Measurements from ENCODE around the gene SECISBP2.
"Not testable (repeated sequence)": the region's sequence is repeated elsewhere in the genome, so short reads cannot be mapped to it uniquely, and the experiment has no call there.

The SECISBP2 gene, protein sequence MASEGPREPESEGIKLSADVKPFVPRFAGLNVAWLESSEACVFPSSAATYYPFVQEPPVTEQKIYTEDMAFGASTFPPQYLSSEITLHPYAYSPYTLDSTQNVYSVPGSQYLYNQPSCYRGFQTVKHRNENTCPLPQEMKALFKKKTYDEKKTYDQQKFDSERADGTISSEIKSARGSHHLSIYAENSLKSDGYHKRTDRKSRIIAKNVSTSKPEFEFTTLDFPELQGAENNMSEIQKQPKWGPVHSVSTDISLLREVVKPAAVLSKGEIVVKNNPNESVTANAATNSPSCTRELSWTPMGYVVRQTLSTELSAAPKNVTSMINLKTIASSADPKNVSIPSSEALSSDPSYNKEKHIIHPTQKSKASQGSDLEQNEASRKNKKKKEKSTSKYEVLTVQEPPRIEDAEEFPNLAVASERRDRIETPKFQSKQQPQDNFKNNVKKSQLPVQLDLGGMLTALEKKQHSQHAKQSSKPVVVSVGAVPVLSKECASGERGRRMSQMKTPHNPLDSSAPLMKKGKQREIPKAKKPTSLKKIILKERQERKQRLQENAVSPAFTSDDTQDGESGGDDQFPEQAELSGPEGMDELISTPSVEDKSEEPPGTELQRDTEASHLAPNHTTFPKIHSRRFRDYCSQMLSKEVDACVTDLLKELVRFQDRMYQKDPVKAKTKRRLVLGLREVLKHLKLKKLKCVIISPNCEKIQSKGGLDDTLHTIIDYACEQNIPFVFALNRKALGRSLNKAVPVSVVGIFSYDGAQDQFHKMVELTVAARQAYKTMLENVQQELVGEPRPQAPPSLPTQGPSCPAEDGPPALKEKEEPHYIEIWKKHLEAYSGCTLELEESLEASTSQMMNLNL

GRCh38 chr9:89318123-89319014 lies at the start of gene SECISBP2:
Gene SECISBP2 (plus strand): TSS chr9:89318500. CDS start chr9:89318577, 77 bp downstream.
- H3K4me3 ChIP-seq (ENCODE audit: low read depth, low read length) = peak within 1 kb of the TSS; percentile 86
- DNase-seq (ENCODE audit: low read depth) = peak; percentile 97
- TF ChIP-seq POLR2A (IDR thresholded peaks at IDR 0.05; ENCODE audit: extremely low read depth, insufficient read length) = peak; percentile 86
- TF ChIP-seq MYC (IDR thresholded peaks at IDR 0.05; ENCODE audit: low read depth, low read length) = peak; percentile 99
- peak; percentile 74 for TF ChIP-seq CTCF (IDR thresholded peaks at IDR 0.05; ENCODE audit: low read depth, low read length)
- TF ChIP-seq MAX (IDR thresholded peaks at IDR 0.05; ENCODE audit: low read depth, low read length) = peak; percentile 97

DNA sequence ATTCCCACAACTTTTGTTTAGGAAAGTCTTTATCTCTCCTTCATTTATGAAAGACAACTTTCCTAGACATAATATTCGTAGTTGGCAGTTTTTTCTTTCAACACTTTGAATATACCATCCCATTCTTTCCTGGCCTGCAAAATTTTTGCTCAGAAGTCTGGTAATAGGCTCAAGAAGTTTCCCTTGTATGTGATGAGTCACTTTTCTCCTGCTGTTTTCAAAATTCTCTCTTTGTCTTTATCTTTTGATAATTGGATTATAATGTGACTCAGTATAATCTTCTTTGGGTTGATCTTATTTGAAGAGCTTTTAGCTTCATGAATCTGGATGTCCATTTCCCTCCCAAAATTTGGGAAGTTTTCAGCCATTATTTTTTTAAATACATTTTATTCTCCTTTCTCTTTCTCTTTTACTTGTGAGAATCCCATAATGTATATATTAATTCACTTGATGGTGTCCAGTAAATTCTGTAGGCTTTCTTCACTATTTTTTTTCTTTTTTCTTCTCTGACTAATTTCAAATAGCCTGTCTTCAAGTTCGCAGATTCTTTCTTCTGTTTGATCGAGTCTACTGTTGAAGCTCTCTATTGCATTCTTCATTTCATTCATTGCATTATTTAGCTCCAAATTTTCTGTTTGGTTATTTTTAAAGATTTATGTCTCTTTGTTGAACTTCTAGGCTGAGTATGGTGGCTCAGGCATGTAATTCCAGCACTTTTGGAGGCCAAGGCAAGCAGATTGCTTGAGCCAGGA lies 44.6 kb upstream of the SECISBP2 start:
- no peak for DNase-seq (ENCODE audit: low read depth)
- no peak overlapping the region for H3K4me3 ChIP-seq (ENCODE audit: low read depth, low read length)
- TF ChIP-seq MAX (IDR thresholded peaks at IDR 0.05; ENCODE audit: low read depth, low read length) = no peak
- no peak for TF ChIP-seq CTCF (IDR thresholded peaks at IDR 0.05; ENCODE audit: low read depth, low read length)
- TF ChIP-seq POLR2A (IDR thresholded peaks at IDR 0.05; ENCODE audit: extremely low read depth, insufficient read length) = no peak
- no peak for TF ChIP-seq MYC (IDR thresholded peaks at IDR 0.05; ENCODE audit: low read depth, low read length)

DNA sequence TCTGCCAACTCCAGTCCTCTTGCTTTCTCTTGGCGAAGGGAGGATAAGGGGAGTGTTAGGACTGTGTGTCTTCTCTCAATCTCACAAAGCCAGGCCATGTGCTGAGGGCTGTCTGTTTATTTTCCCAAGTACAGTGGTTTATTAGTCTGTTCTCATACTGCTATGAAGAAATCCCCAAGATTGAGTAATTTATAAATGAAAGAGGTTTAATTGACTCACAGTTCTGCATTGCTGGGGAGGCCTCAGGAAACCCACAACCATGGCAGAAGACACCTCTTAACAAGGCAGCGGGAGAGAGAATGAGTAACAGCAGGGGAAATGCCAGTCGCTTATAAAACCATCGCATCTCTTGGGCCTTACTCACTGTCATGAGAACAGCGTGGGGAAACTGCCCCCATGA lies 43.5 kb upstream of the SECISBP2 start:
- peak; percentile 68 for DNase-seq (ENCODE audit: low read depth)
- no peak for TF ChIP-seq MAX (IDR thresholded peaks at IDR 0.05; ENCODE audit: low read depth, low read length)
- no peak for TF ChIP-seq MYC (IDR thresholded peaks at IDR 0.05; ENCODE audit: low read depth, low read length)
- no peak for TF ChIP-seq POLR2A (IDR thresholded peaks at IDR 0.05; ENCODE audit: extremely low read depth, insufficient read length)
- TF ChIP-seq CTCF (IDR thresholded peaks at IDR 0.05; ENCODE audit: low read depth, low read length) = no peak
- no peak overlapping the region for H3K4me3 ChIP-seq (ENCODE audit: low read depth, low read length)

GRCh38 chr9:89276040-89276439 lies 42.3 kb upstream of the SECISBP2 start:
- not testable (repeated sequence) for H3K4me3 ChIP-seq (ENCODE audit: low read depth, low read length); DNase-seq (ENCODE audit: low read depth)

- DNase-seq (ENCODE audit: low read depth) = no peak
- TF ChIP-seq POLR2A (IDR thresholded peaks at IDR 0.05; ENCODE audit: extremely low read depth, insufficient read length) (no peak), CTCF (IDR thresholded peaks at IDR 0.05; ENCODE audit: low read depth, low read length) (no peak), MAX (IDR thresholded peaks at IDR 0.05; ENCODE audit: low read depth, low read length) (no peak), MYC (IDR thresholded peaks at IDR 0.05; ENCODE audit: low read depth, low read length) (no peak)
- no peak overlapping the region for H3K4me3 ChIP-seq (ENCODE audit: low read depth, low read length)
Observed at GRCh38 chr9:89277043-89277442, 41.3 kb upstream of the SECISBP2 start.

Data from NB4 (cell line).